AG04449 (cell line): Measurements from ENCODE around the gene RALGPS1.

Experiments used
- CTCF ChIA-PET: fragments of 350-600 bp; formaldehyde crosslinking; extraction: SDS; loops from one replicate; lab custom pipeline; 2021; ENCODE audit warnings: antibody characterized with exemption; lab: Yijun Ruan, JAX
- POLR2A ChIA-PET: fragments of 400-600, 350-600 bp; formaldehyde crosslinking; extraction: SDS; loops from one replicate; lab custom pipeline; 2020; ENCODE audit warnings: antibody characterized with exemption, inconsistent platforms; lab: Yijun Ruan, JAX
- DNase-seq: peaks from one replicate; pipeline ENCODE4 v3.0.0-alpha.2; 2010; ENCODE audit warnings: low read depth, low spot score
- H3K4me3 ChIP-seq: 2 replicates; pipeline ENCODE4 v1.5.1; 2011; ENCODE audit warnings: low read depth, mild to moderate bottlenecking, control low read depth, low read length
- CTCF ChIP-seq: IDR thresholded peaks from one replicate; pipeline ENCODE4 v1.5.1; 2011; ENCODE audit warnings: mild to moderate bottlenecking, moderate library complexity, low read length, control low read depth, inconsistent platforms; ENCODE audit not compliant: insufficient read depth; ENCODE audit errors: missing control alignments

The RALGPS1 gene

DNA sequence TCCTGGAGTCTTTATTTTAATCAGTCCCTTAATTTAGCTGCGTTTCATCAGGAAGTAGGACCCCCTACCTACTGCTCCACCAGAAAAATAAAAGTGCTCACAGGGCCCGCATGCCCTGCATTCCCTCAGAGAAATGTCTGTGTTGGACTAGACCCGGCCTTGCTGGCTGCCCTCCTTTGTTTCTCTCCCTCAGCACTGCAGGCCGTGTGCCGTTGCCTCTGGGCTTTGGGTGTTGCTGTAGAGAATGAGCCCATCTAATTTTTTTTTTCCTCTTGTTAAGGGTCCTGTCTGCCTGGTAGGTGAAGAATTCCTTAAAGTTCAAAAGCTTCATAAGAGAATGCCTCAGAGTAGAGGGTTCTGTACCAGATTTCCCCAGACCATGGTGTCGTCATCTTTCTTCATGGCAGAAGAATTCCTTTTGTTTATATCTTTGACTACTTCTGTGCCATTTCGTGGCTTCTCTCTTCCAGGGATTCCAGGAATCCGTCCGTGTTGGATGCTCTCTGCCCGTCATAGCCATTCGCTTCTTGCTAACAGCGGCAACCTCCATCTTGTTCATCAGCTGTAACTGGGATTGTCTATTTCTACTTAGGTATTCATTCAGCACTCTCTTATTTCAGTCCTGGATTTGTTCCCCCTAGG lies 257.6 kb downstream of the RALGPS1 start:
- ChIA-PET POLR2A (no interaction called here), CTCF (interaction anchor here (0.6 to 2.3 kb wide), 2 partner anchors 11 to 30 kb away, joined by 3 to 5 read pairs; no protein-coding TSS in a partner anchor)
- TF ChIP-seq CTCF = no peak
- no peak overlapping the region for H3K4me3 ChIP-seq
- DNase-seq = no peak

GRCh38 chr9:127173063-127173462 lies 258.5 kb downstream of the RALGPS1 start:
- ChIA-PET POLR2A (interaction anchor here (1.1 kb wide), 1 partner anchor 13 kb away, joined by 3 read pairs; no protein-coding TSS in a partner anchor), CTCF (interaction anchor here (1.1 to 2.3 kb wide), 3 partner anchors 12 to 208 kb away, joined by 4 to 5 read pairs (median 4); no protein-coding TSS in a partner anchor)
- TF ChIP-seq CTCF = no peak
- H3K4me3 ChIP-seq = no peak overlapping the region
- DNase-seq = no peak

DNA sequence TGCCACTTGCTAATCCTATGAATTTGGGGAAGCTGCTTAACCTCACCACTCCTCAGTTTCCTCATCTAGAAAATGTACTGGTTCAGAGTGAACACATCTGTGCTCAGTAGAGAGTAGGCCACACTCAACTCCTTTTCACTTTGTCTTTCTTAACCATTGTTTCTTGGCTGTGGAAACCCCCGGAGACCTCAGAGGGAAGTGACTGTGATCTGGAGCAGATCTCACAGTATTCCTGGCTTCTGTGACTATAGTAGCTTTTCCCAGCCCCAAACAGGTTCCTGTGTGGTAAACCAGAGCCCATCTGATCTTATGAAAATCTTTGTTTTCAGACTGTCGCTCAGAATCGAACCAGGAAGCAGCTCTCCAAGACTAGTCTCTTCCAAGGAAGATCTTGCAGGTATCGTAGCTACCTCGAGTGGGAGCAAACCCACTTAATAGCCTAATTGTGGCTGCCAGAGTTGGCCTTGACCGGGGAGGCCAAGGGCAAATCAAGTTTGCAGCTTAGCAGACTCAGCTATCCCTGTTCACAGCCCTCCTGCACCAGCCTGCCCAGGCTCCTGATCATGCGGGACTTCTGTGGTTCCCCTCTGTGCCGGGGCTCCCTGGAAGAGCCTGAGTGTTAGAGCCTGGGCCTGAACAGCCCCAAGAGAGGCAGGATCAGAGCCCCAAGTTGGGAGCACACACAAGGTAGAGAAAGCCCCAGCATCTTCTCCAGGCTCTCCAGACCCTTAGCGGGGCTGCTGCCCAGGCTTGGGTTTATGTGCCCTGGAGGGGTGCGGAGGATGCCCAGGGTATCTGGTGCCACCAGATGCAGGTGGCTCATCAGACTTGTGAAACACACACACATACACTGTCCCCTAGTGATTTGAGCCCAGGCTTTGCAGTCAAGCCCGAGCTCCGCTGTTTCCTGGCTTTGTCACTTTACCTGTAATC lies 260.1 kb downstream of the RALGPS1 start:
- no peak overlapping the region for H3K4me3 ChIP-seq
- no peak for DNase-seq
- no peak for TF ChIP-seq CTCF
- ChIA-PET POLR2A (interaction anchor here (1.1 kb wide), 1 partner anchor 12 kb away, joined by 3 read pairs; no protein-coding TSS in a partner anchor), CTCF (interaction anchor here (0.9 to 2.3 kb wide), 7 partner anchors 9 to 235 kb away, joined by 3 to 8 read pairs (median 4); no protein-coding TSS in a partner anchor)

DNA sequence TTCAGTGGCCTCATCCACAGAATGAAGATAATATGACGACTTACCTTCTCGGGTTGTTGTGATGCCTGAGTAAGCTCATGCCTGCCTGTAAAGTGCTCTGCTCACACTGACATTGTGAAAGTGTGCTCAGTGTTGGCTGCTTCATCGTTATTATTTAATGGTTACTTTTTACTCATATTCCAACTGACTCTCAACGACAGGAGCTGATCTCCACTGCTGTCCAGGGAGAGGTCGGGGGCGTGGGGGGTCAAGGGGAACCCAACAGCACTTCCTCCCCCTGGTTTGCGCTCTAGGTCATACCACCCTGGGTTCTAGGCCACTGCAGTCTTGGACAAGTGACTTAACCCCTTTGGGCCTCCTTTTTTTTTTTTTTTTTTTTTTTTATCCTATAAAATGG lies 260.7 kb downstream of the RALGPS1 start:
- POLR2A ChIA-PET = no interaction called here
- DNase-seq = no peak
- CTCF ChIA-PET = interaction anchor here (1.1 to 2.1 kb wide), 3 partner anchors 9 to 235 kb away, joined by 3 to 8 read pairs (median 3); no protein-coding TSS in a partner anchor
- no peak overlapping the region for H3K4me3 ChIP-seq
- no peak for TF ChIP-seq CTCF

- ChIA-PET CTCF (interaction anchor here (1.1 to 2.1 kb wide), 3 partner anchors 8 to 236 kb away, joined by 3 to 8 read pairs (median 3); no protein-coding TSS in a partner anchor), POLR2A (no interaction called here)
- DNase-seq = no peak
- no peak overlapping the region for H3K4me3 ChIP-seq
- TF ChIP-seq CTCF = no peak
These were observed 261.2 kb downstream of the RALGPS1 start for GRCh38 chr9:127175764-127176163.

DNA sequence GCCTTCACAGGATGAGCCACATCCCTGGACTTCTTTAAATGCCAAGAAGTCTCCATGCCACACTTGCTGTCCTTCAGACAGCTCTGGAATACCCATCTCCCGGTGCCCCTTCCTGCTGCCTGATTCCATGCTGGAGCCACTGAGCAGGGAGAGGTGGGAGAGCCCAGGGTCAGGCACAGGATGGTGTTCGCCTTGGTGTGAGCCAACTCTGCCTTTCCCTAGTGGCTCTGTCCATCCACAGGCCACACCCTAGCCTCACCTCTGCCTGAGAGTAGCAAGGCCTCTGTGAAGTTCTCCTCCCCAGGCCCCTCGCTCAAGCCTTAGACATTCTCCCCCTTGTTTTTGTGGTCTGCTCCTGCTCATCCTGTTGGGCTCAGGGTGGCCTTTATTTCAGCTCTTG lies 262.0 kb downstream of the RALGPS1 start:
- no peak for TF ChIP-seq CTCF
- ChIA-PET CTCF (interaction anchor here (2.1 kb wide), 1 partner anchor 11 kb away, joined by 8 read pairs; no protein-coding TSS in a partner anchor), POLR2A (no interaction called here)
- H3K4me3 ChIP-seq = no peak overlapping the region
- DNase-seq = no peak
